ENCODE measurements around the gene FSTL3. TPM values are rescaled to one million over a fixed set of nuclear protein-coding genes. Genes with fewer than 3 reads are reported as not detected.
A peak's percentile ranks its signal among the peaks of the same experiment; 100 is the strongest.

The FSTL3 gene
- total and polyA plus RNA-seq, 2 of the 13 experiments (the other 11 are each of a cell fraction or from before 2014, with no cell fraction given) = 13.5 to 15.6 TPM

DNA sequence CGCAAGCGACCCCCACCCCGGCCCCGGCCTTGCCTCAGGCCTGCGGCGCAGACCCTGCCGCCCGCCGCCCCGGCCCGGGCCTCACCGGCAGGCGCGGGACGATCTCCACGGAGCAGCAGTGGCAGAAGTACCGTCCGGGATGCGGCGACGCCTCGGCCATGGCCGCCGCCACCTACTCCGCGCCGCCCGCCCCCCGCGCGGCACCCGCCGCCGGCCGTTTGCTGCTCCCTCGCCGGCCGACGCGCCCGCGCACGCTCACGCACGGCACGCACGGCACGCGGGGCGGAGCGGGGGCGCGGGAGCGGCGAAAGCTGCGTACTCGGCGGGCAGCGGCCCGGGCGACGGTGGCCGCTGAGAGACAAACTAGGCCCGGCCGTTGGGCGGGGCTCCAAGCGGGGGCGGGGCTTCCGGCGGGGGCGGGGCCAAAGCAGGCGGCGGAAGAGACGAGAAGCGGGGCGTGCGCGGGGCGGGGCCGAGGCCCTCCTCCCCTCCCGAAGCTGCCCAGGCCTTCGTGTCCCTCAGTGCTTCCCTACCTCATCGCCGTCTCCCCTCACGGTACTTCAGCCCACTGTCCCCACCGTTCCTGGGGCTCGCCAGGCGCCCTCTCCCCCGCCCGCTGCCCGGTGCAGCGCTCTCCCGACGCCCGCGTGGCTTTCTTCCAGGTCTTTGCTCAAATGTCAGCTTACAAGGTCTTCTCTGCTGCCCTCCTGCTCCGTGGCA, 13.1 kb upstream of the FSTL3 start, which contains the start of gene RNF126 (continued):
- no peak for TF ChIP-seq KIAA2018 (CRISPR knock-in tag; IDR thresholded peaks at IDR 0.05; ENCODE audit: borderline replicate concordance)
- TF ChIP-seq ZNF547 (CRISPR knock-in tag; IDR thresholded peaks at IDR 0.05) = no peak; the same call in 1 of the 2 replicates
- TF ChIP-seq RAD51 (IDR thresholded peaks at IDR 0.05; ENCODE audit: borderline replicate concordance) = no peak
- TF ChIP-seq ZNF784 (CRISPR knock-in tag; IDR thresholded peaks at IDR 0.05; ENCODE audit: borderline replicate concordance) = no peak
- TF ChIP-seq ZNF879 (CRISPR knock-in tag; IDR thresholded peaks at IDR 0.05) = no peak
- no peak for TF ChIP-seq ZNF276 (CRISPR knock-in tag; IDR thresholded peaks at IDR 0.05; ENCODE audit: low read depth)
- TF ChIP-seq ZNF777 (CRISPR knock-in tag; IDR thresholded peaks at IDR 0.05) = peak; percentile 17; the same call in 1 of the 2 replicates
- no peak for TF ChIP-seq SKI (IDR thresholded peaks at IDR 0.05; ENCODE audit: partially characterized antibody)
- no peak for TF ChIP-seq KLF9 (CRISPR knock-in tag; IDR thresholded peaks at IDR 0.05; ENCODE audit: low read depth)
- TF ChIP-seq ZNF605 (CRISPR knock-in tag; IDR thresholded peaks at IDR 0.05) = no peak
- no peak for TF ChIP-seq ZNF17 (CRISPR knock-in tag; IDR thresholded peaks at IDR 0.05)
- TF ChIP-seq KDM2A (CRISPR knock-in tag; IDR thresholded peaks at IDR 0.05; ENCODE audit: borderline replicate concordance, low read depth) = peak; percentile 65; the same call in 1 of the 2 replicates
- no peak for TF ChIP-seq GFI1 (CRISPR knock-in tag; IDR thresholded peaks at IDR 0.05; ENCODE audit: borderline replicate concordance)
- no peak for TF ChIP-seq ZNF468 (CRISPR knock-in tag; IDR thresholded peaks at IDR 0.05)
- TF ChIP-seq ZNF513 (CRISPR knock-in tag; conservative IDR thresholded peaks at IDR 0.05) = no peak

Measured in HepG2 (cell line).